ENCODE data around the gene LRP1.

DNA sequence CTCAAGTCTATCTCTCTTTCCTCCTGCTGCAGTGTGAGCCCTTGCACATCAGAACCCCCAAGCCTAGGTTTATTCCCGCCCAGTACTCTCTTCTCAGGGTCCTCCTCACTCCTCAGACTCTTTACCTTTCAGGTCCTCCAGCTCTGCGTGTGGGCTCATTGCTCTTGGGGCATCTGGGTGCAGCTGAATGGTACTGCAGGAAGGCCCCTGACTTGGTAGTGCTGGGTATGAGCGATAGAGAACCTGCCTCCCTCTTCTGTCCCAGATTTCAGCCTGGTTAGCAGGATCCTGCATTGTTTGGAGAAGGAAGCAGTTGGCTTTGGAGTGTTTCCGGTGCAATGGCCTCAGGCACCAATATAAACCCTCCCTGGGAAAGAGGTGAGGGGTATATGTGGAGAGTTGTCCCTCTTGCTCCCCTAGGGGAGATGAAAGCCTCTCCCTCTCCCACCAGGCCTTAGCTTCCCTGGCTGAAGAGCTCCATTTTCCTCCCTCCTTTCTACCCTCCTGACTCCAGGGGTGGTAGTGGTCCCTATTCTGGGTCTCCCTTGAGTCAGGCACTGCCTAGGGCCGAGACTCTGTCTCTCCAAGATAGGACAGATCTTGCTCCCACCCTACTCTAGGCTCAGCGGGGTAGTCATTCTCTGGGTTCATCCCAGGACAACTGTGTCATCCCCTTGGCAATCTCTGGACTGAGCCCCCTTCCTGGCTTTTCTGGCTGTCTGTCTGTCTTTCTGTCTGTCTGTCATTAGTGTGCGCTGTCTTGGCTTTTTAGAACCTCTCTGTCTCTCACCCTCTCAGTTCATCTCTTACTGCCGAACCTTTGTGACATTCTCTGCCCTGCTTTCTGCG is 3.8 kb downstream of the LRP1 start:
- TF ChIP-seq NFRKB (IDR thresholded peaks at IDR 0.05) = no peak
- no peak for TF ChIP-seq FOXK2 (IDR thresholded peaks at IDR 0.05)
- no peak for TF ChIP-seq FOXA1 (IDR thresholded peaks at IDR 0.05)
- no peak for TF ChIP-seq ZNF384 (IDR thresholded peaks at IDR 0.05)
- no peak for TF ChIP-seq BHLHE40 (IDR thresholded peaks at IDR 0.05; ENCODE audit: borderline replicate concordance)
- no peak for TF ChIP-seq FOXM1 (IDR thresholded peaks at IDR 0.05; ENCODE audit: borderline replicate concordance)
- no peak for TF ChIP-seq LEF1 (IDR thresholded peaks at IDR 0.05; ENCODE audit: borderline replicate concordance)
- no peak for TF ChIP-seq ARNT (IDR thresholded peaks at IDR 0.05)
- no peak for TF ChIP-seq SP1 (IDR thresholded peaks at IDR 0.05)
- no peak for TF ChIP-seq ELF4 (IDR thresholded peaks at IDR 0.05)
- TF ChIP-seq CTBP1 (IDR thresholded peaks at IDR 0.05; ENCODE audit: borderline replicate concordance) = no peak
- TF ChIP-seq, protein P1, sequence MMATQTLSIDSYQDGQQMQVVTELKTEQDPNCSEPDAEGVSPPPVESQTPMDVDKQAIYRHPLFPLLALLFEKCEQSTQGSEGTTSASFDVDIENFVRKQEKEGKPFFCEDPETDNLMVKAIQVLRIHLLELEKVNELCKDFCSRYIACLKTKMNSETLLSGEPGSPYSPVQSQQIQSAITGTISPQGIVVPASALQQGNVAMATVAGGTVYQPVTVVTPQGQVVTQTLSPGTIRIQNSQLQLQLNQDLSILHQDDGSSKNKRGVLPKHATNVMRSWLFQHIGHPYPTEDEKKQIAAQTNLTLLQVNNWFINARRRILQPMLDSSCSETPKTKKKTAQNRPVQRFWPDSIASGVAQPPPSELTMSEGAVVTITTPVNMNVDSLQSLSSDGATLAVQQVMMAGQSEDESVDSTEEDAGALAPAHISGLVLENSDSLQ (IDR thresholded peaks at IDR 0.05) = no peak
- no peak for TF ChIP-seq SUZ12 (IDR thresholded peaks at IDR 0.05)

Data from HEK293T (cell line).